Activated naive CD4-positive, alpha-beta T cell treated with anti-CD3 and anti-CD28 coated beads, Interleukin-2, amount 50 U/mL, for 24 hours (primary cell): ENCODE results near the gene CDH23.

Experiments
- H3K27ac Mint-ChIP-seq: one replicate; pipeline ENCODE4 v1.8.0; 2021; ENCODE audit warnings: mild to moderate bottlenecking, mixed read lengths
- H3K27me3 Mint-ChIP-seq: one replicate; pipeline ENCODE4 v1.8.0; 2021; ENCODE audit warnings: mixed read lengths
- H3K36me3 Mint-ChIP-seq: one replicate; pipeline ENCODE4 v1.8.0; 2021; ENCODE audit warnings: mixed read lengths
- H3K4me1 Mint-ChIP-seq: one replicate; pipeline ENCODE4 v1.8.0; 2021; ENCODE audit warnings: mixed read lengths
- H3K4me3 Mint-ChIP-seq: one replicate; pipeline ENCODE4 v1.8.0; 2021; ENCODE audit warnings: mild to moderate bottlenecking, mixed read lengths
- H3K9me3 Mint-ChIP-seq: one replicate; pipeline ENCODE4 v1.8.0; 2021; ENCODE audit warnings: mixed read lengths

Gene CDH23

GRCh38 chr10:71739358-71739900 lies 342.7 kb downstream of the CDH23 start:
- H3K4me1 Mint-ChIP-seq = peaks cover 100% of the 10 kb centered on the region
- H3K9me3 Mint-ChIP-seq = no peaks in the 10 kb centered on the region
- peak overlapping the region; percentile 99 for H3K27ac Mint-ChIP-seq
- peaks cover 2% of the 10 kb centered on the region for H3K36me3 Mint-ChIP-seq
- peak overlapping the region; percentile 51 for H3K4me3 Mint-ChIP-seq
- H3K27me3 Mint-ChIP-seq = no peaks in the 10 kb centered on the region

GRCh38 chr10:71740069-71740653 lies 343.4 kb downstream of the CDH23 start:
- Mint-ChIP-seq H3K27ac (peak overlapping the region; percentile 99), H3K4me1 (peaks cover 100% of the 10 kb centered on the region), H3K27me3 (no peaks in the 10 kb centered on the region), H3K4me3 (peak overlapping the region; percentile 51), H3K9me3 (no peaks in the 10 kb centered on the region), H3K36me3 (peaks cover 2% of the 10 kb centered on the region)

GRCh38 chr10:71741029-71741428 lies 344.3 kb downstream of the CDH23 start:
- H3K9me3 Mint-ChIP-seq = no peaks in the 10 kb centered on the region
- H3K36me3 Mint-ChIP-seq = peaks cover 2% of the 10 kb centered on the region
- peak overlapping the region; percentile 99 for H3K27ac Mint-ChIP-seq
- H3K4me1 Mint-ChIP-seq = peaks cover 100% of the 10 kb centered on the region
- peak overlapping the region; percentile 77 for H3K4me3 Mint-ChIP-seq
- no peaks in the 10 kb centered on the region for H3K27me3 Mint-ChIP-seq

GRCh38 chr10:71741671-71742070 lies 345.0 kb downstream of the CDH23 start:
- H3K4me1 Mint-ChIP-seq = peaks cover 100% of the 10 kb centered on the region
- H3K4me3 Mint-ChIP-seq = peak overlapping the region; percentile 80
- peaks cover 2% of the 10 kb centered on the region for H3K36me3 Mint-ChIP-seq
- H3K9me3 Mint-ChIP-seq = no peaks in the 10 kb centered on the region
- H3K27me3 Mint-ChIP-seq = no peaks in the 10 kb centered on the region
- peak overlapping the region; percentile 99 for H3K27ac Mint-ChIP-seq

GRCh38 chr10:71742301-71743088 lies 345.8 kb downstream of the CDH23 start:
- Mint-ChIP-seq H3K4me1 (peaks cover 100% of the 10 kb centered on the region), H3K27ac (peak overlapping the region; percentile 99), H3K27me3 (no peaks in the 10 kb centered on the region), H3K9me3 (no peaks in the 10 kb centered on the region), H3K36me3 (peaks cover 2% of the 10 kb centered on the region), H3K4me3 (peak overlapping the region; percentile 80)

- Mint-ChIP-seq H3K4me3 (peak overlapping the region; percentile 80), H3K9me3 (no peaks in the 10 kb centered on the region), H3K36me3 (peaks cover 2% of the 10 kb centered on the region), H3K4me1 (peaks cover 100% of the 10 kb centered on the region), H3K27me3 (no peaks in the 10 kb centered on the region), H3K27ac (peak overlapping the region; percentile 99)
These were observed 346.5 kb downstream of the CDH23 start for GRCh38 chr10:71743089-71743838.

GRCh38 chr10:71743866-71744265 lies 347.1 kb downstream of the CDH23 start:
- peak overlapping the region; percentile 33 for H3K4me3 Mint-ChIP-seq
- no peaks in the 10 kb centered on the region for H3K27me3 Mint-ChIP-seq

GRCh38 chr10:71744897-71745663 lies 348.4 kb downstream of the CDH23 start:
- H3K4me3 Mint-ChIP-seq = peak overlapping the region; percentile 51
- H3K27me3 Mint-ChIP-seq = no peaks in the 10 kb centered on the region
- peaks cover 98% of the 10 kb centered on the region for H3K4me1 Mint-ChIP-seq
- H3K27ac Mint-ChIP-seq = peak overlapping the region; percentile 99
- peaks cover 7% of the 10 kb centered on the region for H3K36me3 Mint-ChIP-seq
- H3K9me3 Mint-ChIP-seq = no peaks in the 10 kb centered on the region

More at GRCh38 chr10:71743866-71744265, 347.1 kb downstream of the CDH23 start:
- Mint-ChIP-seq H3K4me1 (peaks cover 100% of the 10 kb centered on the region), H3K27ac (peak overlapping the region; percentile 99), H3K36me3 (peaks cover 5% of the 10 kb centered on the region), H3K9me3 (no peaks in the 10 kb centered on the region)

GRCh38 chr10:71745664-71746250 lies 349.0 kb downstream of the CDH23 start:
- no peaks in the 10 kb centered on the region for H3K27me3 Mint-ChIP-seq
- H3K4me1 Mint-ChIP-seq = peaks cover 98% of the 10 kb centered on the region
- H3K4me3 Mint-ChIP-seq = peak overlapping the region; percentile 20
- no peaks in the 10 kb centered on the region for H3K9me3 Mint-ChIP-seq
- peak overlapping the region; percentile 99 for H3K27ac Mint-ChIP-seq
- peaks cover 13% of the 10 kb centered on the region for H3K36me3 Mint-ChIP-seq

- H3K4me3 Mint-ChIP-seq = peak overlapping the region; percentile 44
- no peaks in the 10 kb centered on the region for H3K27me3 Mint-ChIP-seq
- H3K9me3 Mint-ChIP-seq = no peaks in the 10 kb centered on the region
- peaks cover 94% of the 10 kb centered on the region for H3K4me1 Mint-ChIP-seq
- peak overlapping the region; percentile 93 for H3K27ac Mint-ChIP-seq
- H3K36me3 Mint-ChIP-seq = peaks cover 14% of the 10 kb centered on the region
These were observed 349.8 kb downstream of the CDH23 start for GRCh38 chr10:71746344-71747037.

GRCh38 chr10:71747039-71747531 lies 350.4 kb downstream of the CDH23 start:
- peaks cover 94% of the 10 kb centered on the region for H3K4me1 Mint-ChIP-seq
- H3K36me3 Mint-ChIP-seq = peaks cover 17% of the 10 kb centered on the region
- H3K27ac Mint-ChIP-seq = peak overlapping the region; percentile 93
- no peaks in the 10 kb centered on the region for H3K27me3 Mint-ChIP-seq
- H3K4me3 Mint-ChIP-seq = peak overlapping the region; percentile 44
- H3K9me3 Mint-ChIP-seq = no peaks in the 10 kb centered on the region

GRCh38 chr10:71747551-71748523 lies 351.1 kb downstream of the CDH23 start:
- peaks cover 18% of the 10 kb centered on the region for H3K36me3 Mint-ChIP-seq
- H3K4me3 Mint-ChIP-seq = peak overlapping the region; percentile 55
- H3K27ac Mint-ChIP-seq = peak overlapping the region; percentile 94
- no peaks in the 10 kb centered on the region for H3K27me3 Mint-ChIP-seq
- H3K4me1 Mint-ChIP-seq = peaks cover 94% of the 10 kb centered on the region
- H3K9me3 Mint-ChIP-seq = no peaks in the 10 kb centered on the region

- Mint-ChIP-seq H3K4me3 (peak overlapping the region; percentile 55), H3K36me3 (peaks cover 18% of the 10 kb centered on the region), H3K9me3 (no peaks in the 10 kb centered on the region), H3K27ac (peak overlapping the region; percentile 94), H3K4me1 (peaks cover 94% of the 10 kb centered on the region), H3K27me3 (no peaks in the 10 kb centered on the region)
These were observed 352.0 kb downstream of the CDH23 start for GRCh38 chr10:71748671-71749191.
